ENCODE measurements around the gene INPP5J.
A peak's percentile ranks its signal among the peaks of the same experiment; 100 is the strongest.

INPP5J gene

GRCh38 chr22:31127181-31127772, 4.5 kb downstream of the INPP5J start:
- no peak for DNase-seq

- DNase-seq: no peak
Observed at GRCh38 chr22:31128156-31128555, 5.4 kb downstream of the INPP5J start.

GRCh38 chr22:31130873-31131272, 8.1 kb downstream of the INPP5J start:
- DNase-seq: no peak

GRCh38 chr22:31133911-31134310, 11.1 kb downstream of the INPP5J start:
- no peak for DNase-seq

- no peak for DNase-seq
Observed at GRCh38 chr22:31134688-31135087, 11.9 kb downstream of the INPP5J start.

- DNase-seq: no peak
Observed at GRCh38 chr22:31135706-31136105, 12.9 kb downstream of the INPP5J start.

GRCh38 chr22:31136155-31136554, 13.4 kb downstream of the INPP5J start:
- DNase-seq: no peak

GRCh38 chr22:31136711-31137110, 13.9 kb downstream of the INPP5J start:
- DNase-seq: no peak

- no peak for DNase-seq
Observed at GRCh38 chr22:31137721-31138120, 15.0 kb downstream of the INPP5J start.

- DNase-seq: no peak
Observed at GRCh38 chr22:31138126-31138525, 15.4 kb downstream of the INPP5J start.

- DNase-seq: no peak
Observed at GRCh38 chr22:31139066-31139465, 16.3 kb downstream of the INPP5J start.

GRCh38 chr22:31139866-31140716, 17.3 kb downstream of the INPP5J start, which contains the start of gene PLA2G3:
Gene PLA2G3 (minus strand): TSS chr22:31140508. CDS start chr22:31140354, 154 bp downstream.
- DNase-seq: peak; percentile 4

- no peak for DNase-seq
Observed at GRCh38 chr22:31140746-31141145, 18.0 kb downstream of the INPP5J start.

- no peak for DNase-seq
Observed at GRCh38 chr22:31141551-31141950, 18.8 kb downstream of the INPP5J start.

GRCh38 chr22:31142285-31142684, 19.5 kb downstream of the INPP5J start:
- no peak for DNase-seq

GRCh38 chr22:31143038-31143437, 20.3 kb downstream of the INPP5J start:
- DNase-seq: no peak

- no peak for DNase-seq
Observed at GRCh38 chr22:31143537-31143936, 20.8 kb downstream of the INPP5J start.

- no peak for DNase-seq
Observed at GRCh38 chr22:31144223-31144622, 21.5 kb downstream of the INPP5J start.

- DNase-seq: no peak
Observed at GRCh38 chr22:31148488-31148887, 25.7 kb downstream of the INPP5J start.

- DNase-seq: no peak
Observed at GRCh38 chr22:31148953-31149627, 26.3 kb downstream of the INPP5J start.

GRCh38 chr22:31150615-31151014, 27.8 kb downstream of the INPP5J start:
- no peak for DNase-seq

- no peak for DNase-seq
Observed at GRCh38 chr22:31151872-31152271, 29.1 kb downstream of the INPP5J start.

GRCh38 chr22:31153357-31153756, 30.6 kb downstream of the INPP5J start:
- DNase-seq: no peak

- DNase-seq: no peak
Observed at GRCh38 chr22:31154975-31155374, 32.2 kb downstream of the INPP5J start.

Measured in NCI-H187 treated with DMSO at 0.1 percent for 48 hours (cell line).